ENCODE data around the gene LY9.

Gene LY9

GRCh38 chr1:160801836-160802580, 6.0 kb downstream of the LY9 start:
- DNase-seq (ENCODE audit: low spot score) = no peak

GRCh38 chr1:160806109-160806665, 10.2 kb downstream of the LY9 start:
- DNase-seq (ENCODE audit: low spot score) = no peak

GRCh38 chr1:160806784-160807183, 10.8 kb downstream of the LY9 start:
- DNase-seq (ENCODE audit: low spot score) = no peak

- DNase-seq (ENCODE audit: low spot score) = no peak
Measured at GRCh38 chr1:160807247-160807646, 11.3 kb downstream of the LY9 start.

GRCh38 chr1:160807738-160808137, 11.8 kb downstream of the LY9 start:
- DNase-seq (ENCODE audit: low spot score) = no peak

GRCh38 chr1:160808289-160808688, 12.3 kb downstream of the LY9 start:
- no peak for DNase-seq (ENCODE audit: low spot score)

GRCh38 chr1:160810486-160810885, 14.5 kb downstream of the LY9 start:
- no peak for DNase-seq (ENCODE audit: low spot score)

GRCh38 chr1:160811147-160811546, 15.2 kb downstream of the LY9 start:
- DNase-seq (ENCODE audit: low spot score) = no peak

- DNase-seq (ENCODE audit: low spot score) = no peak
Measured at GRCh38 chr1:160813215-160813614, 17.2 kb downstream of the LY9 start.

- DNase-seq (ENCODE audit: low spot score) = no peak
Measured at GRCh38 chr1:160814316-160814715, 18.3 kb downstream of the LY9 start.

GRCh38 chr1:160814856-160815255, 18.9 kb downstream of the LY9 start:
- DNase-seq (ENCODE audit: low spot score) = no peak

- DNase-seq (ENCODE audit: low spot score) = no peak
Measured at GRCh38 chr1:160818207-160818937, 22.4 kb downstream of the LY9 start.

GRCh38 chr1:160819186-160819585, 23.2 kb downstream of the LY9 start:
- DNase-seq (ENCODE audit: low spot score) = no peak

- no peak for DNase-seq (ENCODE audit: low spot score)
Measured at GRCh38 chr1:160821627-160822026, 25.7 kb downstream of the LY9 start.

GRCh38 chr1:160823296-160823695, 27.3 kb downstream of the LY9 start:
- DNase-seq (ENCODE audit: low spot score) = no peak

GRCh38 chr1:160826546-160826945, 30.6 kb downstream of the LY9 start:
- DNase-seq (ENCODE audit: low spot score) = no peak

GRCh38 chr1:160827418-160827817, 31.4 kb downstream of the LY9 start:
- DNase-seq (ENCODE audit: low spot score) = no peak

- DNase-seq (ENCODE audit: low spot score) = no peak
Measured at GRCh38 chr1:160829766-160830165, 33.8 kb downstream of the LY9 start.

- DNase-seq (ENCODE audit: low spot score) = no peak
Measured at GRCh38 chr1:160830321-160831153, 34.6 kb downstream of the LY9 start.

GRCh38 chr1:160834945-160835565, 39.1 kb downstream of the LY9 start:
- DNase-seq (ENCODE audit: low spot score) = no peak

- no peak for DNase-seq (ENCODE audit: low spot score)
Measured at GRCh38 chr1:160835751-160836150, 39.8 kb downstream of the LY9 start.

- DNase-seq (ENCODE audit: low spot score) = no peak
Measured at GRCh38 chr1:160836561-160836960, 40.6 kb downstream of the LY9 start.

All from globus pallidus (tissue), 1 donor.